GM12801 (cell line): Measurements from ENCODE around the gene CFAP46.

Source experiments
- CTCF ChIP-seq: IDR thresholded peaks from one replicate; pipeline ENCODE4 v1.5.1; 2011; ENCODE audit warnings: control low read depth; ENCODE audit not compliant: insufficient read length; ENCODE audit errors: extremely low read depth

Gene CFAP46

GRCh38 chr10:132906106-132906505, 36.3 kb downstream of the CFAP46 start:
- no peak for TF ChIP-seq CTCF

- no peak for TF ChIP-seq CTCF
Measured at GRCh38 chr10:132905661-132906060, 36.7 kb downstream of the CFAP46 start.

- no peak for TF ChIP-seq CTCF
Measured at GRCh38 chr10:132904814-132905649, 37.3 kb downstream of the CFAP46 start.

GRCh38 chr10:132904181-132904813, 38.1 kb downstream of the CFAP46 start:
- no peak for TF ChIP-seq CTCF

GRCh38 chr10:132901351-132901750, 41.0 kb downstream of the CFAP46 start:
- TF ChIP-seq CTCF: no peak

- no peak for TF ChIP-seq CTCF
Measured at GRCh38 chr10:132900211-132900756, 42.1 kb downstream of the CFAP46 start.

GRCh38 chr10:132899751-132900065, 42.7 kb downstream of the CFAP46 start:
- no peak for TF ChIP-seq CTCF
